Renal pelvis (tissue), 4 donors: Measurements from ENCODE around the gene FCSK. TPM values are rescaled to one million over a fixed set of nuclear protein-coding genes. Genes with fewer than 3 reads are reported as not detected.
"Not testable (repeated sequence)": the region's sequence is repeated elsewhere in the genome, so short reads cannot be mapped to it uniquely, and the experiment has no call there.

ENCODE experiments used
- DNase-seq: peaks from one replicate; pipeline ENCODE4 v3.0.0-alpha.2; 2013
- polyA plus RNA-seq, 3 donors: library from polyadenylated mRNA; unstranded; fragments of 120-200 nt; gene quantifications; one replicate each; pipeline ENCODE4 v1.2.1, GENCODE V29; 2013; ENCODE audit not compliant: insufficient read length in 3 of 3

Gene FCSK
- polyA plus RNA-seq, 3 donors, result 14.6 to 22.7 (median 21.4) TPM

DNA sequence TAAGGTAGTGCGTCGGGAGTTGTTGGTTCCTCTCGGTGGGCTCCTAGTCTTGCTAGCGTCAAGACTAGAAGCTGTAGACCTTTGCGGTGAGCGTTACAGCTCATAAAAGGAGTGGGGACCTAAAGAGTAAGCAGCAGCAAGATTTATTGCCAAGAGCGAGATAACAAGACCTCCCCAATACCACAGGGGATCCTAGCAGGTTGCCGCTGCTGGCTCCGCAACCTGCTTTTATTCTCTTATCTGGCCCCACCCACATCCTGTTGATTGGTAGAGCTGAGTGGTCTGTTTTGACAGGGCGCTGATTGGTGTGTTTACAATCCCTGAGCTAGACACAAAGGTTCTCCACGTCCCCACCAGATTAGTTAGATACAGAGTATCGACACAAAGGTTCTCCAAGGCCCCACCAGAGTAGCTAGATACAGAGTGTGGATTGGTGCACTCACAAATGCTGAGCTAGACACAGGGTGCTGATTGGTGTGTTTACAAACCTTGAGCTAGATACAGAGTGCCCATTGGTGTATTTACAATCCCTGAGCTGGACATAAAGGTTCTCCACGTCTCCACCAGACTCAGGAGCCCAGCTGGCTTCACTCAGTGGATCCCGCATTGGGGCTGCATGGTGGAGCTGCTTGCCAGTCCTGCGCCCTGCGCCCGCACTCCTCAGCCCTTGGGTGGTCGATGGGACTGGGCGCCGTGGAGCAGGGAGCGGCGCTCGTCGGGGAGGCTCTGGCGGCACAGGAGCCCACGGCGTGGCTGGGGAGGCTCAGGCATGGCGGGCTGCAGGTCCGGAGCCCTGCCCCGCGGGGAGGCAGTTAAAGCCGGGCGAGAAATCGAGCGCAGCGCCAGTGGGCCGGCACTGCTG is 4.0 kb upstream of the FCSK start:
- DNase-seq, result not testable (repeated sequence)

- not testable (repeated sequence) for DNase-seq
Observed at GRCh38 chr16:70451004-70451340, 3.4 kb upstream of the FCSK start.

- no peak for DNase-seq
Observed at GRCh38 chr16:70453117-70453891, 1.1 kb upstream of the FCSK start.

- DNase-seq, result no peak
Observed at GRCh38 chr16:70453892-70454221, 538 bp upstream of the FCSK start.

GRCh38 chr16:70455910-70456309 is 1.5 kb downstream of the FCSK start:
- DNase-seq, result no peak

DNA sequence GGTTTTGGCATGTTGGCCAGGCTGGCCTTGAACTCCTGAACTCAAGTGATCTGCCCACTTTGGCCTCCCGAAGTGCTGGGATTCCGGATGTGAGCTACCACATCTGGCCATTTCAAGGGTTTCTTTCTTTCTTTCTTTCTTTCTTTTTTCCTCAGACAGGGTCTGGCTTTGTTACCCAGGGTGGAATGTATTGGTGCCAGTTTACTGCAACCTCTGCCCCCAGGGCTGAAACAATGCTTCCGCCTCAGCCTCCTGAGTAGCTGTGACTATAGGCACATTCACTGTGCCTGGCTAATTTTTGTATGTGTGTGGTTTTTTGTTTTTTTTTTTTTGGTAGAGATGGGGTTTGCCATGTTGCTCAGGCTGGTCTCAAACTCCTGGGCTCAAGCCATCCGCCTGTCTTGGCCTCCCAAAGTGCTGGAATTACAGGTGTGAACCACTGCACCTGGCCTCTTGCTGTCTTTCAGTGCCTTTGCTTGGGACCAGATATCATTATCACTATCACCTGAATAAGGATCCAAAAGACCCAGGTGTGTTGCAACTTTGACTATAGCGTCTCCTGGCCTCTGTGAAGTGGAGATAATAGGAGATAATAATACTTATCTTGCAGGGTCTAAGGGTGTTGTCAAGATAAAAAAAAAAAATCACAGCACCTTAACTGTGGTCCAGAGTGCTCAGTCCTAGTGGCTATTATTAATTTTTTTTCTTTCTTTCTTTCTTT is 3.2 kb downstream of the FCSK start:
- no peak for DNase-seq

GRCh38 chr16:70460737-70461261 is 6.4 kb downstream of the FCSK start:
- no peak for DNase-seq

- DNase-seq, result no peak
Observed at GRCh38 chr16:70463235-70463634, 8.8 kb downstream of the FCSK start.

DNA sequence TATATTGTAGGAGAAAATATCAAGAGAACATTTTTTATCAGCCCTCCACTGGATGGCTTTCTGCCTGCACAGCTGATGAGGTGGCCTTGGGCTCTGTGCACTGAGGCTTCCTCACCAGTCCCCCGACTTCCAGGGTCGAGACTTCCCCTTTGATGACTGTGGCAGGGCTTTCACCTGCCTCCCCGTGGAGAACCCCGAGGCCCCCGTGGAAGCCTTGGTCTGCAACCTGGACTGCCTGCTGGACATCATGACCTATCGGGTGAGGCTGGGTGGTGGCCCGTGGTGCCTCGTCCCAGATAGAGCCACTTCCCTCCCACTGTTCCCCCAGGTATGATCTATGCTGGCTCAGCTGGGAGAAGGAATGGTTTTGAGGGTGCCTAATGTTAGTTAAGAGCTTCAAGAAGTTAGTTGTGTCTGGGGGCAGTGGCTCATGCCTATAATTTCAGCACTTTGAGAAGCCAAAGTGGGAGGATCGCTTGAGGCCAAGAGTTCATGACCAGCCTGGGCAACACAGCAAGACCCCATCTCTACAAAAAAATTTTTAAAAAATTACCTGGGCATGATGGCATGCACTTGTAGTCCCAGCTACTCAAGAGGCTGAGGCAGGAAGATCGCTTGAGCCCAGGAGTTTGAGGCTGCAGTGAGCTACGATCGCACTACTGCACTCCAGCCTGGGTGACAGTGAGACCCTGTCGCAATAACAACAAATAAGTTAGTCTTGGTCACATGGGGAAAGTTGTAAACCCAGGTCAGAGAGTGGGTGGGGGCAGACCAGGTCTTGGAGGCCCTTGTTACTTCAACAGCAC is 11.8 kb downstream of the FCSK start:
- no peak for DNase-seq

GRCh38 chr16:70466805-70467076 is 12.3 kb downstream of the FCSK start:
- no peak for DNase-seq

GRCh38 chr16:70467113-70467512 is 12.7 kb downstream of the FCSK start:
- no peak for DNase-seq

- DNase-seq, result no peak
Observed at GRCh38 chr16:70467608-70468007, 13.2 kb downstream of the FCSK start.

DNA sequence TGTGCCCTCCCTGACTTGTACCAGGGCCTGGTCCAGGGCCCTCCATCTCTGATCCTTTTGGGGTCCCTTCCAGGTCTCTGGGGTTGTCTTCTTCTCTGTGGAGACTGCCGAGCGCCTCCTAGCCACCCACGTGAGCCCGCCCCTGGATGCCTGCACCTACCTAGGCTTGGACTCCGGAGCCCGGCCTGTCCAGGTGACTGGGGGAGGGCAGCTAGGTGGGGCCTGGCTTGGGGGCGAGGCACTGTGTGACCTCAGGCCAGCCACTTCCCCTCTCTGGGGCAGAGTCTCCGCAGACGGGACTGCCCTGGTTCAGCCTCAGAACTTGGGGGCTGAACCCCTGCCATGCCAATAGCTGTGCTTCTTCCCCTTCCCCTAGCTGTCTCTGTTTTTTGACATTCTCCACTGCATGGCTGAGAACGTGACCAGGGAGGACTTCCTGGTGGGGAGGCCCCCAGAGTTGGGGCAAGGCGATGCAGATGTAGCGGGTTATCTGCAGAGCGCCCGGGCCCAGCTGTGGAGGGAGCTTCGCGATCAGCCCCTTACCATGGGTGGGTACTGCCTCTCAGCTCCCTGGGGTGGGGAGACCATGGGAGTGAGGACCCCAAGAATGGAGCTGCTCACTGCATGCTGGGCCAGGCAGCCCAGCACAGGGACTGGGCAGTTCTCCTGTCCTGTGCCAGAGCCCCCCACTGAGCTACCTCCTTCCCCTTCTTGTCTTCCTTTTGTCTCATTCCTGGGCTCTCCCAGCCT is 14.6 kb downstream of the FCSK start:
- DNase-seq, result no peak

DNA sequence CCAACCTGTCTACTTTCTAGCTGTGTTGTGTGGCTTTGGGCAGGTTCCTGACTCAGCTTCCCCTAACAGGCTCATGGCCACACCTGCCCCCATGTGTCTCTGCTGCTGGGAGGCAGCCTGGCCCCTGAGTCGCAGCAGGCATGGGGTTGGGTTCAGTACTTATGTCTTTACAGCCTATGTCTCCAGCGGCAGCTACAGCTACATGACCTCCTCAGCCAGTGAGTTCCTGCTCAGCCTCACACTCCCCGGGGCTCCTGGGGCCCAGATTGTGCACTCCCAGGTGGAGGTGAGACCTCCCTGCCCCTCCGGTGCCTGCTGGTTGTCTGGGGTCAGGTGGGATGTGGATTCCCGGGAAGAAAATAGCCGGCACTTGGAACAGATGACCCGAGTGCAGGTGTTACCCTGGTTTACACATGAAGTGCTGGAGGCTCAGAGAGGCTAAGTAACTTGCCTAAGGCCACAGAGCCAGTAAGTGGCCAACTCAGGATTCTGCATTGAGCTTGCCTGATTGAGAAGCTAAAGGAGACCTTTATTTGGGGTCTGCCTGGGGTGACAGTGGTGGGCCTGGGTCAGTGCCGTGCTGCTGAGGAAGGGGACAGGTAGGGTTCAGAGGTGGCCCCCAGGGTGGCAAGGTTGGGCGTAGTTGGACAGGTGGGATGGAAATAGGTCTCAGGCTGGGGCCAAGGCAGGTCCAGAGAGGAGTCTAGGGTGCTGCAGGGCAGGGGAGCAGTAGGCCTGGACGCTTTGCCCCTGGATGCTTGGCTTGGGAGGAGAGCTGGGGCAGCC is 15.9 kb downstream of the FCSK start:
- no peak for DNase-seq

- DNase-seq, result no peak
Observed at GRCh38 chr16:70470927-70471341, 16.5 kb downstream of the FCSK start.

- DNase-seq, result no peak
Observed at GRCh38 chr16:70472786-70473433, 18.5 kb downstream of the FCSK start.

- DNase-seq, result no peak
Observed at GRCh38 chr16:70473446-70474319, 19.3 kb downstream of the FCSK start.

- DNase-seq, result no peak
Observed at GRCh38 chr16:70474320-70475053, 20.1 kb downstream of the FCSK start.
